Esophagus (tissue), 2 donors: ENCODE results near the gene CRYL1. TPM values are rescaled to one million over a fixed set of nuclear protein-coding genes. Genes with fewer than 3 reads are reported as not detected.

Experiments
- H3K27ac ChIP-seq, 2 donors: one replicate each; pipeline ENCODE4 v1.5.1; 2013; ENCODE audit warnings: low read depth in 2 of 2, mild to moderate bottlenecking in 2 of 2, inconsistent platforms in 1 of 2, low read length in 1 of 2, moderate library complexity in 1 of 2
- H3K27me3 ChIP-seq, 2 donors: one replicate each; pipeline ENCODE4 v1.6.1; 2013; ENCODE audit warnings: low read length in 2 of 2, control low read depth in 1 of 2, mild to moderate bottlenecking in 1 of 2; ENCODE audit not compliant: insufficient read depth in 2 of 2, control insufficient read depth in 1 of 2
- H3K36me3 ChIP-seq, 2 donors: one replicate each; pipeline ENCODE4 v1.6.1; 2013; ENCODE audit warnings: low read length in 1 of 2; ENCODE audit not compliant: control insufficient read depth in 2 of 2, insufficient read depth in 2 of 2
- H3K4me1 ChIP-seq, 2 donors: one replicate each; pipeline ENCODE4 v1.6.1; 2013; ENCODE audit warnings: low read length in 1 of 2; ENCODE audit not compliant: control insufficient read depth in 2 of 2, insufficient read depth in 2 of 2
- H3K4me3 ChIP-seq, 2 donors: one replicate each; pipeline ENCODE4 v1.5.1; 2013; ENCODE audit warnings: low read length in 2 of 2, mild to moderate bottlenecking in 2 of 2, low read depth in 1 of 2, moderate library complexity in 1 of 2
- H3K9me3 ChIP-seq, 2 donors: one replicate each; pipeline ENCODE4 v1.6.1; 2013; ENCODE audit warnings: mild to moderate bottlenecking in 2 of 2, low read depth in 1 of 2, low read length in 1 of 2, moderate library complexity in 1 of 2; ENCODE audit not compliant: control insufficient read depth in 2 of 2, insufficient read depth in 1 of 2
- WGBS, 2 donors: extraction: QIAGEN DNeasy Blood & Tissue Kit; methylation state at CpG; one replicate each; pipeline ENCODE4 v1.1.7; 2013; 5-methylcytosine and 5-hydroxymethylcytosine counted together
- polyA plus RNA-seq, 2 donors: library from polyadenylated mRNA; stranded (reverse); fragments of 200-250 nt; gene quantifications; one replicate each; pipeline ENCODE4 v1.2.3, GENCODE V29; 2013
- donor health status: healthy with polysubstance abuse.
- donor health status: Bipolar disorder and iron deficiency.

Gene CRYL1, protein sequence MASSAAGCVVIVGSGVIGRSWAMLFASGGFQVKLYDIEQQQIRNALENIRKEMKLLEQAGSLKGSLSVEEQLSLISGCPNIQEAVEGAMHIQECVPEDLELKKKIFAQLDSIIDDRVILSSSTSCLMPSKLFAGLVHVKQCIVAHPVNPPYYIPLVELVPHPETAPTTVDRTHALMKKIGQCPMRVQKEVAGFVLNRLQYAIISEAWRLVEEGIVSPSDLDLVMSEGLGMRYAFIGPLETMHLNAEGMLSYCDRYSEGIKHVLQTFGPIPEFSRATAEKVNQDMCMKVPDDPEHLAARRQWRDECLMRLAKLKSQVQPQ
- 10 to 100 TPM; 12.6 to 21.6 TPM for polyA plus RNA-seq

GRCh38 chr13:20525601-20526544, at the start of gene CRYL1:
CRYL1 (minus strand) TSS chr13:20525857; CDS start chr13:20525794, 63 bp downstream.
- Histone ChIP-seq H3K4me1 (peaks cover 0 to 3% of the 10 kb centered on the region in 2 donors), H3K4me3 (peak within 1 kb of the TSS; percentile 82 to 95), H3K9me3 (no peaks in the 10 kb centered on the region), H3K36me3 (no peaks in the 10 kb centered on the region), H3K27me3 (no peaks in the 10 kb centered on the region), H3K27ac (peak within 1 kb of the TSS; percentile 88 to 92)
- 0% methylated on average over 89 of the region's 89 CpGs for WGBS, 2 donors

- H3K27ac ChIP-seq = no peak overlapping the region
- H3K9me3 ChIP-seq = no peaks in the 10 kb centered on the region
- no peaks in the 10 kb centered on the region for H3K27me3 ChIP-seq
- no peaks in the 10 kb centered on the region for H3K4me1 ChIP-seq
- no peaks in the 10 kb centered on the region for H3K36me3 ChIP-seq
- H3K4me3 ChIP-seq = no peak overlapping the region
- 76 to 81% methylated on average over 2 of the region's 2 CpGs for WGBS, 2 donors
Observed at GRCh38 chr13:20573636-20574035, 48.0 kb upstream of the CRYL1 start.

- H3K27ac ChIP-seq = no peak overlapping the region
- 50 to 66% methylated on average over 4 of the region's 4 CpGs for WGBS, 2 donors
- H3K4me1 ChIP-seq = no peaks in the 10 kb centered on the region
Observed at GRCh38 chr13:20573186-20573585, 47.5 kb upstream of the CRYL1 start.

DNA sequence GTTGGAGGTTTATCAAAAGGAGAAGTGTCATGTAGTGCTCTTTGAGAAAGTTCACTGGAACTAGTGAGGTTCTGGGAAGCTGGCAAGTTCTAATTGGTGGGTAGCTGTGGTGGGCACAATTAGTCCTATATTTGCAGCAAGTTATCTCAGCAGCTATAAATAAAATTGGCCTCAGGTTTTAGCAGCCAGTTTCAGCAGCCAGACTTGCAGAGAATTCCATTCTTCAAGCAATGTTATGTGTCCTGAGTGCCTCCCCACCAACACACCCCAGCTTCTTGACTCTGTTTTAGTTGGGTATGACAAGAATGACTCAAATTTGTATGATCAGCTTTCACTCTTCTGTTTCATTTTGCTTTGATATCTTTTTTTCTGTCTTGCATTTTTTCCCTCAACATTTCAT, 46.0 kb upstream of the CRYL1 start:
- Histone ChIP-seq H3K27ac (no peak overlapping the region), H3K4me1 (no peaks in the 10 kb centered on the region), H3K9me3 (no peaks in the 10 kb centered on the region), H3K27me3 (no peaks in the 10 kb centered on the region), H3K4me3 (no peak overlapping the region), H3K36me3 (no peaks in the 10 kb centered on the region)

More at GRCh38 chr13:20573186-20573585, 47.5 kb upstream of the CRYL1 start:
- H3K27me3 ChIP-seq = no peaks in the 10 kb centered on the region
- no peaks in the 10 kb centered on the region for H3K9me3 ChIP-seq
- H3K4me3 ChIP-seq = no peak overlapping the region
- H3K36me3 ChIP-seq = no peaks in the 10 kb centered on the region

GRCh38 chr13:20570517-20570916, 44.9 kb upstream of the CRYL1 start:
- no peaks in the 10 kb centered on the region for H3K36me3 ChIP-seq
- no peaks in the 10 kb centered on the region for H3K4me1 ChIP-seq
- no peaks in the 10 kb centered on the region for H3K27me3 ChIP-seq
- H3K27ac ChIP-seq = no peak overlapping the region
- 97 to 100% methylated on average over 1 of the region's 1 CpG for WGBS, 2 donors
- H3K9me3 ChIP-seq = peaks cover 0 to 4% of the 10 kb centered on the region in 2 donors
- no peak overlapping the region for H3K4me3 ChIP-seq

GRCh38 chr13:20567881-20568528, 42.3 kb upstream of the CRYL1 start:
- H3K36me3 ChIP-seq = no peaks in the 10 kb centered on the region
- no peaks in the 10 kb centered on the region for H3K4me1 ChIP-seq
- peak overlapping the region in 1 of 2 donors; percentile 53 for H3K4me3 ChIP-seq
- 23 to 26% methylated on average over 9 of the region's 9 CpGs for WGBS, 2 donors
- peak overlapping the region; percentile 68 to 96 for H3K27ac ChIP-seq
- H3K27me3 ChIP-seq = no peaks in the 10 kb centered on the region
- H3K9me3 ChIP-seq = peaks cover 0 to 4% of the 10 kb centered on the region in 2 donors

DNA sequence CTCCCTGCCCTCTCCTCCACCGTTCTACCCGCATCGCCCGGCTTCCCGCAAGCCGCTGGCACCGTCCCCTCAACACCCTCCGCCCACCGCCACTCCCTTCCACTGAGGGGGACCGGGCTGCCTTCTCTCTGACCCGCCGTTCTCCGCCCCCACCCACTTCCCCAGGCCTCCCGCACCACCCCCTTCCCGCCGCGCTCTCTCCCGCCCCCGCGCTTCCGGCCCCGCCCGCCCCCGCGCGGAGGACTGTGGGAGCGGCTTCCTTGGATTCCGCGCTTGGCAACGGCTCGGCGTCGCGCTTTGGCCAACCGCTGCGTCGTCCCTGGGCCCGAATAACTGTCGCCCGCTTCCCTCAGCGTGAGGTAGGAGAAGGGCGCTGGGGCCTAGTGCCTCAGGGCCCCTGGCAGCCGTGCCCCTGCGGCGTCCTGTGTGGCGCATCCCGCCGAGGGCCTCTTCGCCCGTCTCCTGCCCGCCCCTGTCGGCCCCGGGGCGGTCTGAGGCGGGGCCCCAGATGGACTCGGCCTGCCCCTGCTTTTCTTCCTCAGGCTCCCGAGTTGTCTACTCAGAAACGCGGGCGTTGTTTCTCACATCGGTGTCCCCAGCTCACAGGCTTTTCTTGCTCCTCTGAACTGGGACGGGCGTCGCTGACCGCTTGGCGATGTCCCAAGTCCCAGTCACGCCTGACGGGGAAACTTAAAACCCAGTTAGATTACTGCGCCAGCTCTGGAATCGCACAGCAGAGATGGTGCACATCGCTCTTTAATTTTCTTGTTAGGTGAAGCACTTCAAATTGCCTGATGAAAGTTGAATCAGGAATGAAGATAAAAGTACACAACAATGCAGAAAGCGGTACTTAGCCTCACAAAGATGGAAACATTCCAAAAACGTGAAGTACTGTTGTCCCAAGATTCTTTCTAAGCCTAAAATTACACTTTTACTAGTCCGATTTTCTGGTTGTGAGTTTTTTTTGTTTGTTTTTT, 41.5 kb upstream of the CRYL1 start, which contains the start of gene IFT88:
TSS of gene IFT88 (plus strand) at position 260 of the 977 bp plus-strand sequence. CDS start 7,229 bp downstream, outside the sequence.
- Histone ChIP-seq H3K9me3 (peaks cover 0 to 4% of the 10 kb centered on the region in 2 donors), H3K4me3 (peak within 1 kb of the TSS; percentile 53 to 80), H3K36me3 (no peaks in the 10 kb centered on the region), H3K27me3 (no peaks in the 10 kb centered on the region), H3K4me1 (no peaks in the 10 kb centered on the region), H3K27ac (peak within 1 kb of the TSS; percentile 96)
- WGBS, 2 donors = 1% methylated on average over 74 of the region's 74 CpGs

GRCh38 chr13:20566468-20566897, 40.8 kb upstream of the CRYL1 start:
- peak overlapping the region; percentile 96 for H3K27ac ChIP-seq
- no peaks in the 10 kb centered on the region for H3K27me3 ChIP-seq
- peak overlapping the region; percentile 53 to 80 for H3K4me3 ChIP-seq
- 3% methylated on average over 21 of the region's 21 CpGs for WGBS, 2 donors
- peaks cover 0 to 4% of the 10 kb centered on the region in 2 donors for H3K9me3 ChIP-seq
- H3K4me1 ChIP-seq = no peaks in the 10 kb centered on the region
- no peaks in the 10 kb centered on the region for H3K36me3 ChIP-seq
